ENCODE results near the gene CHAMP1. TPM values are rescaled to one million over a fixed set of nuclear protein-coding genes. Genes with fewer than 3 reads are reported as not detected.

The CHAMP1 gene
- total RNA-seq, 1 donor from 2014 or later = 25.4 TPM

GRCh38 chr13:114268344-114269280, 45.7 kb upstream of the CHAMP1 start:
- peaks cover 61% of the 10 kb centered on the region for H3K36me3 Mint-ChIP-seq
- no peak for DNase-seq (ENCODE audit: low spot score)
- Histone ChIP-seq H3K27me3 (no peaks in the 10 kb centered on the region), H3K9me3 (ENCODE audit: low read depth) (no peaks in the 10 kb centered on the region), H3K4me1 (no peaks in the 10 kb centered on the region), H3K36me3 (peaks cover 5% of the 10 kb centered on the region), H3K4me2 (no peak overlapping the region), H3K27ac (no peak overlapping the region), H4K20me1 (ENCODE audit: low read depth) (no peaks in the 10 kb centered on the region), H3K79me2 (ENCODE audit: low read depth) (no peaks in the 10 kb centered on the region), H2AFZ (replicated peaks) (no peak overlapping the region), H3K4me3 (no peak overlapping the region), H3F3A (ENCODE audit: low read depth) (no peaks in the 10 kb centered on the region), H3K9ac (no peak overlapping the region)
- no peak overlapping the region for H3K27ac Mint-ChIP-seq
- no peaks in the 10 kb centered on the region for H3K9me3 Mint-ChIP-seq
- no peaks in the 10 kb centered on the region for H3K27me3 Mint-ChIP-seq (ENCODE audit: insufficient read depth, low read depth)
- H3K4me3 Mint-ChIP-seq = no peak overlapping the region
- TF ChIP-seq EZH2phosphoT487 (IDR thresholded peaks at IDR 0.05) (no peak), CTCF (IDR thresholded peaks at IDR 0.05) (no peak), EZH2 (IDR thresholded peaks at IDR 0.05) (no peak)
- no peaks in the 10 kb centered on the region for H3K4me1 Mint-ChIP-seq

DNA sequence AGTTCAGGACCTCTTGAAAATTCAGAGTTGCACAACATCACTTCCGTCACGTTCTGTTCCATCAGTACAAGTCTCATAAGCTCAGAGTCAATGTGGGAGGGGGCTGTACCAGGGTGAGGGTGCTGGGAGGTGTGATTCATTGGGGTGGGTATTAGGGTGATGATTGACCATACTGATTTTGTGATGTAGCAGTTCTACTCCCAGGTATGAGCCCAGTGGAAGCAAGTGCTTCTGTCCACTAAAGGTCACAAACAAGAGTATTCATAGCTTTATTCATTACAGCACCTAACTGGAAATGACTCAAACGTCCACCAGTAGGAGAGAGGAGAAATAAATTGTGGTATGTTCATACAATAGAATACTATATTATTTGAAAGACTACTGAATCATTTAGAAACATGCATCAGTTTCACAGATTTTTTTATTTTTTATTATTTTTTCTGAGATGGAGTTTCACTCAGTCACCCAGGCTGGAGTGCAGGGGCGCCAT, 45.0 kb upstream of the CHAMP1 start:
- no peak for DNase-seq (ENCODE audit: low spot score)
- H3K36me3 Mint-ChIP-seq = peaks cover 60% of the 10 kb centered on the region
- Histone ChIP-seq H3K4me1 (no peaks in the 10 kb centered on the region), H3K36me3 (peaks cover 5% of the 10 kb centered on the region), H4K20me1 (ENCODE audit: low read depth) (no peaks in the 10 kb centered on the region), H3K27me3 (no peaks in the 10 kb centered on the region), H3F3A (ENCODE audit: low read depth) (no peaks in the 10 kb centered on the region), H3K4me3 (no peak overlapping the region), H3K4me2 (no peak overlapping the region), H3K79me2 (ENCODE audit: low read depth) (no peaks in the 10 kb centered on the region), H2AFZ (replicated peaks) (no peak overlapping the region), H3K9ac (no peak overlapping the region), H3K27ac (no peak overlapping the region), H3K9me3 (ENCODE audit: low read depth) (no peaks in the 10 kb centered on the region)
- no peaks in the 10 kb centered on the region for H3K4me1 Mint-ChIP-seq
- H3K4me3 Mint-ChIP-seq = no peak overlapping the region
- H3K27me3 Mint-ChIP-seq (ENCODE audit: insufficient read depth, low read depth) = no peaks in the 10 kb centered on the region
- no peaks in the 10 kb centered on the region for H3K9me3 Mint-ChIP-seq
- TF ChIP-seq EZH2 (IDR thresholded peaks at IDR 0.05) (no peak), CTCF (IDR thresholded peaks at IDR 0.05) (no peak), EZH2phosphoT487 (IDR thresholded peaks at IDR 0.05) (no peak)
- H3K27ac Mint-ChIP-seq = no peak overlapping the region

DNA sequence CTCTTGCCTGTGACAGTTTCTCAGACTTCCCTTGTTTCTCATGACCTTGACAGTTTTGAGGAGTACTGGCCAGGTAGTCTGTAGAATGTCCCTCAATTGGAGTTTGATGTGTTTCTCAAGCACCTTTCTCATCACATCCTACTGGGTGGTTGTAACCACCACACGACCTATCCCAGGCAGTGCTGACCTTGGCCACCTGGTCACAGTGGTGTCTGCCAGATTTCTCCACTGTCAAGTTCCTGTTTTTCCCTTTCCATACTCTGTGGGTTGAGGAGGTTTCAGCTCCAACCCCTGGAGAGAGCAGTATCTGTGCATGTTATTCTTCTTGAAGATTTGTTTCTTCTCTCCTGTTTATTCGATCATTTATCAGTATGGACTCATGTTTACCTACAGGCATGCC, 41.3 kb upstream of the CHAMP1 start:
- Histone ChIP-seq H3K27ac (no peak overlapping the region), H3K4me3 (no peak overlapping the region), H3K9ac (no peak overlapping the region), H3K4me2 (no peak overlapping the region), H3K79me2 (ENCODE audit: low read depth) (no peaks in the 10 kb centered on the region), H3F3A (ENCODE audit: low read depth) (peaks cover 5% of the 10 kb centered on the region), H3K27me3 (no peaks in the 10 kb centered on the region), H3K9me3 (ENCODE audit: low read depth) (no peaks in the 10 kb centered on the region), H3K36me3 (no peaks in the 10 kb centered on the region), H3K4me1 (no peaks in the 10 kb centered on the region), H4K20me1 (ENCODE audit: low read depth) (no peaks in the 10 kb centered on the region), H2AFZ (replicated peaks) (no peak overlapping the region)
- no peak overlapping the region for H3K27ac Mint-ChIP-seq
- no peaks in the 10 kb centered on the region for H3K9me3 Mint-ChIP-seq
- H3K4me3 Mint-ChIP-seq = no peak overlapping the region
- peaks cover 2% of the 10 kb centered on the region for H3K4me1 Mint-ChIP-seq
- TF ChIP-seq CTCF (IDR thresholded peaks at IDR 0.05) (no peak), EZH2phosphoT487 (IDR thresholded peaks at IDR 0.05) (no peak), EZH2 (IDR thresholded peaks at IDR 0.05) (no peak)
- DNase-seq (ENCODE audit: low spot score) = no peak
- peaks cover 41% of the 10 kb centered on the region for H3K36me3 Mint-ChIP-seq
- no peaks in the 10 kb centered on the region for H3K27me3 Mint-ChIP-seq (ENCODE audit: insufficient read depth, low read depth)
